Activated naive CD8-positive, alpha-beta T cell treated with anti-CD3 and anti-CD28 coated beads, Interleukin-2, amount 10 ng/mL, durations not matched to agents 7 days and 5 days (primary cell): ENCODE measurements around the gene RAP1A. TPM values are rescaled to one million over a fixed set of nuclear protein-coding genes. Genes with fewer than 3 reads are reported as not detected.
"Not testable (repeated sequence)": the region's sequence is repeated elsewhere in the genome, so short reads cannot be mapped to it uniquely, and the experiment has no call there.

Experiments used
- ATAC-seq: fragments of 150-1000 bp; cut with Tn5 transposase; one replicate; pipeline ENCODE4 v1.10.0; 2021; ENCODE audit warnings: low read depth, moderate library complexity
- POLR2A ChIA-PET: fragments of 350-600 bp; sonication (Branson Sonifier 250); formaldehyde crosslinking; loops from one replicate; lab custom pipeline; 2021; ENCODE audit warnings: antibody characterized with exemption; lab: Charles Lee
- DNase-seq: peaks from one replicate; pipeline ENCODE4 v3.0.0; 2021
- H3K27ac Mint-ChIP-seq: one replicate; pipeline ENCODE4 v1.8.0; 2022; ENCODE audit warnings: mild to moderate bottlenecking, mixed read lengths
- H3K27me3 Mint-ChIP-seq: one replicate; pipeline ENCODE4 v1.8.0; 2022; ENCODE audit warnings: mild to moderate bottlenecking, moderate library complexity, mixed read lengths
- H3K36me3 Mint-ChIP-seq: one replicate; pipeline ENCODE4 v1.8.0; 2021; ENCODE audit warnings: mild to moderate bottlenecking, mixed read lengths
- H3K4me1 Mint-ChIP-seq: one replicate; pipeline ENCODE4 v1.8.0; 2021; ENCODE audit warnings: mixed read lengths
- H3K4me3 Mint-ChIP-seq: one replicate; pipeline ENCODE4 v1.8.0; 2022; ENCODE audit warnings: mild to moderate bottlenecking, moderate library complexity, mixed read lengths
- H3K9me3 Mint-ChIP-seq: one replicate; pipeline ENCODE4 v1.8.0; 2021; ENCODE audit warnings: mixed read lengths
- total RNA-seq, 2 experiments: library from RNA; stranded (reverse); gene quantifications; one replicate each; pipeline ENCODE4 v1.2.3, GENCODE V29; 2021

The RAP1A gene
- total RNA-seq, 2 experiments from 2014 or later, result 134 to 139 TPM

DNA sequence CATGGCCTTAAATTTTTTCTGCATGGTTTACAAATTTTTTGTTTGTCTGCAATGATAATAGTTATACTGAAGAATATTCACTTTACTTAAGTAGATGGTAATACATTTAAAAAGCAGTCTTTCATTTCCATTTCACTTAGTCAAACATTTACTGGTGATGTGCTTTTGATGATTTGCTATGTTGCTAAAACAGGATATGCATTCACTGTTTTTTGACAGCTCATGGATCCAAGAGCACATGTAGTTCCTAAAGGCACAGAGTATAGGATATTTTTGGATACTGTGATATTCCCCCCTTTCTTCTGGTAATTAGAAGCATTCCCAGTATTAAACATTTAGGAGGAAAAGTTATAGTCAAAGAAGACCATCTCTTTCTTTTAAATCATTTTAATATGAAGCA lies 45.9 kb downstream of the RAP1A start:
- POLR2A ChIA-PET, result no interaction called here
- DNase-seq, result no peak

DNA sequence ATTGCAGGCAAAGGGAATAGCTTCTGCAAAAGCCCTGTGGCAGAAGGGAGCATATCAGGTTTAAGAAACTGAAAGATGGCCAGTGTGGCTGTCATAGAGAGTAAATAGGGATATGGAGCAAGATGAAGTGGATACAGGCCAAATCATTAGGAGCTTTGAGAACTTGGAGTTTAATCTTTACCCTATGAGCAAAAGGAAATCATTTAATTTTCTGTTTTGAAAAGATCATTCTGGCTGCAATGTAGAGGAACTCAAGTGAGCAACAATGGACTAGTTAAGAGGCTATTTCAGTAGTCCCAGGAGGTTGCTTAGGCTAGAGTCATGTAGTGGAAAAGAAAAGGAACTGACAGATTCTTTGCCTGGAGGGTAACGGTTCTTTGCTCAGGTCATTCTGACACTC lies 47.2 kb downstream of the RAP1A start:
- POLR2A ChIA-PET, result no interaction called here
- Mint-ChIP-seq H3K9me3 (no peaks in the 10 kb centered on the region), H3K27ac (peak overlapping the region; percentile 3), H3K27me3 (no peaks in the 10 kb centered on the region), H3K4me3 (no peak overlapping the region), H3K4me1 (peaks cover 35% of the 10 kb centered on the region), H3K36me3 (peaks cover 23% of the 10 kb centered on the region)
- ATAC-seq (no peak), DNase-seq (no peak)

More for the DNA sequence above, 45.9 kb downstream of the RAP1A start:
- H3K9me3 Mint-ChIP-seq, result no peaks in the 10 kb centered on the region
- no peak for ATAC-seq
- H3K27me3 Mint-ChIP-seq, result no peaks in the 10 kb centered on the region
- H3K27ac Mint-ChIP-seq, result no peak overlapping the region
- peaks cover 17% of the 10 kb centered on the region for H3K36me3 Mint-ChIP-seq
- no peak overlapping the region for H3K4me3 Mint-ChIP-seq
- peaks cover 30% of the 10 kb centered on the region for H3K4me1 Mint-ChIP-seq

DNA sequence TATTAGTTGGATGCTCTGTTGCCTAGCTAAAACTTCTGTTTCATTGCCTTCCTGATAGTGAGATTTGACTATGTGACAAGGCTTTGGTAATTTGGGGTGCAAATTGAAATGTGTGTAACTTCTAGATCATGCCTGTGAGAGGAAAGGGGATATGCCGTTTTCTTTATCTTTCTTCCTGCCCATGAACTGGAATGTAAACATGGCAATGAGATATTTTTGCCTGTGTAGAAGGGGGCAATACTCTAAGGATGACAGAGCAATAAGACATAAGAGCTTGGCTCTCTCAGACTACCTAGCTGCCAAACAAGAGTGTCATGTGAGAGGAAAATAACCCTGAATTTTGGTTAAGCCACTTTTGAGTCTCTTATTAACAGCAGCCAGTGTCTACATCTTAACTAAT lies 49.7 kb downstream of the RAP1A start:
- no peak for DNase-seq
- H3K27me3 Mint-ChIP-seq, result no peaks in the 10 kb centered on the region
- H3K27ac Mint-ChIP-seq, result no peak overlapping the region
- H3K9me3 Mint-ChIP-seq, result peaks cover under 1% of the 10 kb centered on the region
- H3K4me1 Mint-ChIP-seq, result peaks cover 34% of the 10 kb centered on the region
- H3K4me3 Mint-ChIP-seq, result no peak overlapping the region
- POLR2A ChIA-PET, result no interaction called here
- ATAC-seq, result no peak
- H3K36me3 Mint-ChIP-seq, result peaks cover 34% of the 10 kb centered on the region

DNA sequence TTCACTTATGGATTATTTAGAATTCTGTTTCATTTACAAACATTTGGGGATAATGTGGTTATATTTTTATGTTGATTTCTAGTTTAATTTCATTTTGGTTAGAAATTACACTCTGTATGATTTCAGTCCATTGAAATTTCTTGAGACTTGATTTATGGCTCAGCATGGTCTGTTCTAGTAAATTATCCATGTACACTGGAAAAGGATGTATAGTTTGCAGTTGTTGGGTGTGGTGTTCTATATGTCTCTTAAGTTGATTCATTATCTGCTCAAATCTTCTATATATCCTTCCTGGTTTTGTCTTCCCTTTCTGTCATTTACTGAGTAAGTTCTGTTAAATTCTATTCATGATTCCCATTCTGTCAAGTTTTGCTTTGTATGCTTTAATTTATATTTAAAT lies 52.3 kb downstream of the RAP1A start:
- no peak overlapping the region for H3K4me3 Mint-ChIP-seq
- H3K4me1 Mint-ChIP-seq, result peaks cover 26% of the 10 kb centered on the region
- no peak overlapping the region for H3K27ac Mint-ChIP-seq
- H3K9me3 Mint-ChIP-seq, result peaks cover 10% of the 10 kb centered on the region
- peaks cover 52% of the 10 kb centered on the region for H3K36me3 Mint-ChIP-seq
- DNase-seq, result no peak
- no peaks in the 10 kb centered on the region for H3K27me3 Mint-ChIP-seq
- POLR2A ChIA-PET, result no interaction called here
- no peak for ATAC-seq

DNA sequence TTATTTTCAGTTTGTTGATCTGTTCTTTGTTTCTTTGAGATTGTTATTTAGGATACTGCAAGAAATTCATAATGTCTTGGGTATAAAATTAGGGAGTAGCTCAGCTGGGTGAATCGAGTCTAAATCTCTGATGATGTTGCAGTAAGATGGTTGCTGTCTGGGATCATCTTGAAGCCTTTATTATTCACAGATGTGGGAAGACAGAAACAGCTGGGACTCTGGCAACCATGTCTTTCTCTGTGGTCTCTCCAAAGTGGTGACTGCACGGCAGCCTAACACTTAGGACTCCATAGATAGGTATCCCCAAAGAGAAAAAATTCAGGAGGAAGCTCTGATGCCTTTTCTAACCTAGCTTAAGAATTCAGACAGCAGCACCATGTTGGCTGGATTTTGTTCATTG lies 52.7 kb downstream of the RAP1A start:
- peaks cover 24% of the 10 kb centered on the region for H3K4me1 Mint-ChIP-seq
- H3K4me3 Mint-ChIP-seq, result no peak overlapping the region
- H3K36me3 Mint-ChIP-seq, result peaks cover 55% of the 10 kb centered on the region
- POLR2A ChIA-PET, result interaction anchor here (0.8 kb wide), 1 partner anchor 164 kb away, joined by 3 read pairs; no protein-coding TSS in a partner anchor
- H3K27ac Mint-ChIP-seq, result peak overlapping the region; percentile 3
- DNase-seq (no peak), ATAC-seq (no peak)
- no peaks in the 10 kb centered on the region for H3K27me3 Mint-ChIP-seq
- H3K9me3 Mint-ChIP-seq, result peaks cover 13% of the 10 kb centered on the region

DNA sequence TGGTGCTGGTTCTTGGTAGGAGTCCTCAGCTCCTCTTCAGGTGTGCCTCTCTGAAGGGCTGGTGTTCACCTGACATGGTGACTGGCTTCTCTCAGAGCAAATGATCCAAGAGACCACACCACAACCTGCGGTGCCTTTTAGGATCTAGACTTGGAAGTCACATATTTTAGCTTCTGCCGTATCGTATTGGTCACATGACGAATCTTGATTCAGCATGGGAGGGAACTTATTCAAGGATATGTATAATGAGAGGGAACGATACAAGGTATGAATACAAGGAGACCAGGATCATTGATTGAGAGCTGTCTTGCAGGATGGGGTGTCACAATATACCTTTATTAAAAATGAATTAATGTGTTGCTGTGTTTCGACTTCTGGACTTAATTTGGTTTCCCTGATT lies 58.0 kb downstream of the RAP1A start:
- Mint-ChIP-seq H3K9me3 (peaks cover 38% of the 10 kb centered on the region), H3K4me3 (no peak overlapping the region), H3K36me3 (peaks cover 91% of the 10 kb centered on the region), H3K27ac (no peak overlapping the region), H3K4me1 (peaks cover 9% of the 10 kb centered on the region), H3K27me3 (no peaks in the 10 kb centered on the region)
- POLR2A ChIA-PET, result no interaction called here
- ATAC-seq, result no peak
- DNase-seq, result no peak

DNA sequence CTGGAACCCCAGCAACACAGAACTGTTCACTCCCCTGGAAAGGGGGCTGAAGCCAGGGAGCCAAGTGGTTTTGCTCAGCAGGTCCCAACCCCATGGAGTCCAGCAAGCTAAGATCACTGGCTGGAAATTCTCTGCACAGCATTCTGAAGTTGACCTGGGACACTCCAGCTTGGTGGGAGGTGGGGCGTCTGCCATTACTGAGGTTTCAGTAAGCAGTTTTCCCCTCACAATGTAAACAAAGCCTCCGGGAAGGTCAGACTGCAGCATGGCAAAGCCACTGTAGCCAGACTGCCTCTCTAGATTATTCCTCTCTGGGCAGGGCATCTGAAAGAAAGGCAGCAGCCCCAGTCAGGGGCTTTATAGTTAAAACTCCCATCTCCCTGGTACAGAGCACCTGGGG lies 60.0 kb downstream of the RAP1A start:
- ATAC-seq, result no peak
- Mint-ChIP-seq H3K9me3 (peaks cover 52% of the 10 kb centered on the region), H3K27me3 (no peaks in the 10 kb centered on the region), H3K4me1 (peaks cover 3% of the 10 kb centered on the region), H3K27ac (no peak overlapping the region), H3K4me3 (no peak overlapping the region), H3K36me3 (peaks cover 92% of the 10 kb centered on the region)
- POLR2A ChIA-PET, result no interaction called here
- DNase-seq, result no peak

DNA sequence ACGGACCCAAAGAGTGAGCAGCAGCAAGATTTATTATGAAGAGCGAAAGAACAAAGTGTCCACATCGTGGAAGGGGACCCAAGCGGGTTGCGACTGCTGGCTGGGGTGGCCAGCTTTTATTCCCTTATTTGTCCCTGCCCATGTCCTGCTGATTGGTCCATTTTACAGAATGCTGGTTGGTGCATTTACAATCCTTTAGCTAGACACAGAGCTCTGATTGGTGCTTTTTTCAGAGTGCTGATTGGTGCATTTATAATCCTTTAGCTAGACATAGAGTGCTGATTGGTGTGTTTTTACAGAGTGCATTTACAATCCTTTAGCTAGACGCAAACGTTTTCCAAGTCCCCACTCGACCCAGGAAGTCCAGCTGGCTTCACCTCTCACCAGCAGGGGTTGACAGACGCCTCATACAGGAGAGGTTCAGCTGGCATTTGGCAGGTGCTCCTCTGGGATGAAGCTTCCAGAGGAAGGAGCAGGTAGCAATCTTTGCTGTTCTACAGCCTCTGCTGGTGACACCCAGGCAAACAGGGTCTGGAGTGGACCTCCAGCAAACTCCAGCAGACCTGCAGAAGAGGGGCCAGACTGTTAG lies 60.7 kb downstream of the RAP1A start:
- H3K4me1 Mint-ChIP-seq, H3K27ac Mint-ChIP-seq, DNase-seq, H3K4me3 Mint-ChIP-seq, H3K27me3 Mint-ChIP-seq, ATAC-seq, POLR2A ChIA-PET: not testable (repeated sequence)
- peaks cover 51% of the 10 kb centered on the region for H3K9me3 Mint-ChIP-seq
- H3K36me3 Mint-ChIP-seq, result peaks cover 93% of the 10 kb centered on the region

DNA sequence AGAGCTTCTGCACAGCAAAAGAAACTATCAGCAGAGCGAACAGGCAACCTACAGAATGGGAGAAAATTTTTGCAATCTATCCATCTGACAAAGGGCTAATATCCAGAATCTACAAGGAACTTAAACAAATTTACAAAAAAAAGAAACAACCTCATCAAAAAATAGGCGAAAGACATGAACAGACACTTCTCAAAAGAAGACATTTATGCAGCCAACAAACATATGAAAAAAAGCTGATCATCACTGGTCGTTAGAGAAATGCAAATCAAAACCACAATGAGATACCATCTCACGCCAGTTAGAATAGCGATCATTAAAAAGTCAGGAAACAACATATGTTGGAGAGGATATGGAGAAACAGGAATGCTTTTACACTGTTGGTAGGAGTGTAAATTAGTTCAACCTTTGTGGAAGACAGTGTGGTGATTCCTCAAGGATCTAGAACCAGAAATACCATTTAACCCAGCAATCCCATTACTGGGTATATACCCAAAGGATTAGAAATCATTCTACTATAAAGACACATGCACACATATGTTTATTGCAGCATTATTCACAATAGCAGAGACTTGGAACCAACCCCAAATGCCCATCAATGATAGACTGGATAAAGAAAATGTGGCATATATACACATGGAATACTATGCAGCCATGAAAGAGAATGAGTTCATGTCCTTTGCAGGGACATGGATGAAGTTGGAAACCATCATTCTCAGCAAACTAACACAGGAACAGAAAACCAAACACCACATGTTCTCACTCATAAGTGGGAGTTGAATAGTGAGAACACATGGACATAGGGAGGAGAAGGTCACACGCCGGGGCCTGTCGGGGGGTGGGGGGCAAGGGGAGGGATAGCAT lies 65.9 kb downstream of the RAP1A start:
- H3K27me3 Mint-ChIP-seq, H3K27ac Mint-ChIP-seq, DNase-seq, POLR2A ChIA-PET, H3K4me3 Mint-ChIP-seq, H3K4me1 Mint-ChIP-seq, ATAC-seq: not testable (repeated sequence)
- Mint-ChIP-seq H3K36me3 (peaks cover 60% of the 10 kb centered on the region), H3K9me3 (peaks cover 33% of the 10 kb centered on the region)

DNA sequence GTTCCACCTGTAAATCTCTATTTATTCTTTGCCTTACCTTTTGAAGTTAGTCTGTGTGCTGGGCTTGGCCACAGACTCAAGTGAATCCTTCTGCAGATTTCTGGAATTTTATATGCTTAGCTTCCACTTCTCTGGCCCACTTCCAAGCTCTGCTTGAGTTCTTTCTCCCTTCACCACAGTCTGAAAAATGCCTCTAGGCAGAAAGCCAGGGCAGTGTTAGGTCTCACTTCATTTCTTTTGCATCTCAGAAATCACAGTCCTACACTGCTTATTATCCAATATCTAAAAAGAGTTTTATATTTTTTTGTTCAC lies 70.7 kb downstream of the RAP1A start:
- ATAC-seq (no peak), DNase-seq (no peak)
- no peaks in the 10 kb centered on the region for H3K9me3 Mint-ChIP-seq
- no peaks in the 10 kb centered on the region for H3K27me3 Mint-ChIP-seq
- POLR2A ChIA-PET, result no interaction called here
- peaks cover 17% of the 10 kb centered on the region for H3K4me1 Mint-ChIP-seq
- H3K27ac Mint-ChIP-seq, result no peak overlapping the region
- no peak overlapping the region for H3K4me3 Mint-ChIP-seq
- H3K36me3 Mint-ChIP-seq, result peaks cover 35% of the 10 kb centered on the region

DNA sequence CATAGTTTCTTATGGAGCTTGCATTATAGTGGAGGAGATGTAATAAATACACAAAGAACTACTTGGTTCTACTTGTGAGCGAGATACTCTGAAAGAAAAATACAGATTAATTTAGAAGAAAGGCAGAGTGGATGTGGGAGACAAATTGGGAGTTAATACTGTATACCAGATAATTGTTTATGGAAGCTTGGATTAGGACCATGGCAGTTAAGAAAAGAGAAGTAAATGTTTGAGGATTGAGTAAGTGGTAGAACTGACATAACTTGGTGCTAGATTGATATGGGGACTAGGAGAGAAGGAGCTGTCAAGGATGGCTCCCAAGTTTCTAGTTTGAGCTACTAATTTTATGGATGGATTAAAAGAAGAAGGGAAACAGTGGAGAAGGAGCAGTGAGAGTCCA lies 72.3 kb downstream of the RAP1A start:
- DNase-seq, result no peak
- Mint-ChIP-seq H3K4me3 (no peak overlapping the region), H3K36me3 (peaks cover 34% of the 10 kb centered on the region), H3K9me3 (no peaks in the 10 kb centered on the region), H3K27ac (no peak overlapping the region), H3K27me3 (no peaks in the 10 kb centered on the region), H3K4me1 (peaks cover 24% of the 10 kb centered on the region)
- POLR2A ChIA-PET, result no interaction called here
- ATAC-seq, result no peak

DNA sequence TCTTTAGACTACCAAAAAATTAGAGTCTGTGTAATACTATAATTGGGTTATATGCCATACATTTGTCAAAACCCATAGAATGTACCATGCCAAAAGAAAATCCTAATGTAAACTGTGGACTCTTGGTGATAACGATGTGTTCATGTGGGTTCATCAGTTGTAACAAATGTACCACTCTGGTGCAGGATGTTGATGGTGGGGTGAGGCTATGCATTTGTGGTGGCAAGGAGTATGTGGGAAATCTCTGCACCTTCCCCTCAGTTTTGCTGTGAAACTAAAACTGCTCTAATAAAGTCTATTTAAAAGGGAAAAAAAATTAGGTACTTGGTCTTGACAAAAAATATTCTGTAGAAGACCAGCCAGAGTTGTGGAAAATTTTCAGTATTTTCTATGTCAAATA lies 76.2 kb downstream of the RAP1A start:
- POLR2A ChIA-PET, result no interaction called here
- peak; percentile 75 for ATAC-seq
- Mint-ChIP-seq H3K27me3 (no peaks in the 10 kb centered on the region), H3K36me3 (peaks cover 46% of the 10 kb centered on the region), H3K27ac (no peak overlapping the region), H3K4me1 (peaks cover 18% of the 10 kb centered on the region), H3K9me3 (no peaks in the 10 kb centered on the region), H3K4me3 (peak overlapping the region; percentile 5)
- no peak for DNase-seq

DNA sequence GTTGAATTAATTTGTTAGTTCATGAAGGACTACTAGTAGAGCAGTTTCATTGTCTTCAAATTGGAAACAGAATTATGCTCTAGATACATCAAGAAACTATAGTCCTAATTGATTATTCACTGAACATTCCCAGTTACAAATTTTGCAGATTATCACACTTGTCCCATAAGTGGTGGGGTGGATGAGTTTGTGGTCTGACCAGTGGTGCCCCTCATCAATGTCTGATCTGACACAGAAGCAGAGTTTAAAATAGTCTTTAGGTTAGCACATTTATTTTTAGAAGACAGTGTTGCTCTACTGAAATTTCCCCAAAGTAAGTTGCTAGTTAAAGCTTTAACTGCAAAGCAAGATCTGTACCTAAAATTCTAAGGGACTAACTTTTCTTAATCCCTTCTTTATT lies 76.7 kb downstream of the RAP1A start:
- no peaks in the 10 kb centered on the region for H3K9me3 Mint-ChIP-seq
- H3K4me1 Mint-ChIP-seq, result peaks cover 20% of the 10 kb centered on the region
- H3K27me3 Mint-ChIP-seq, result no peaks in the 10 kb centered on the region
- peaks cover 48% of the 10 kb centered on the region for H3K36me3 Mint-ChIP-seq
- ATAC-seq (no peak), DNase-seq (no peak)
- no peak overlapping the region for H3K27ac Mint-ChIP-seq
- no peak overlapping the region for H3K4me3 Mint-ChIP-seq
- POLR2A ChIA-PET, result no interaction called here

DNA sequence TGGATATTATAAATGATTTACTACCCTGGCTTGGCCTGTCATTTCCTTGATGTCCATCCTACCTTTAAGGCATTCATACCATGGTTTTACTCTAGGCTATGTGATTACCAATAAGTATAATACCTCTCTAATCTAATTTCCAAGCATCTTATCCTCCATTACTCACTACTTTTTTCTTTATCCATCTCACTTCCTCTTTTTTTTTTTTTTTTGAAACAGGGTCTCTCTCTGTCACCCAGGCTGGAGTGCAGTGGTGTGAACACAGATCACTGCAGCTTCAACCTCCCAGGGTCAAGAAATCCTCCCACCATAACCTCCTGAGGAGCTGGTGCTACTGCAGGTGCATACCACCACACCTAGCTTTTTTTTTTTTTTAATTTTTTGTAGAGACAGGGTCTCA lies 79.7 kb downstream of the RAP1A start:
- ATAC-seq, result no peak
- peaks cover 21% of the 10 kb centered on the region for H3K4me1 Mint-ChIP-seq
- H3K4me3 Mint-ChIP-seq, result no peak overlapping the region
- DNase-seq, result no peak
- no peaks in the 10 kb centered on the region for H3K9me3 Mint-ChIP-seq
- peaks cover 51% of the 10 kb centered on the region for H3K36me3 Mint-ChIP-seq
- POLR2A ChIA-PET, result no interaction called here
- H3K27ac Mint-ChIP-seq, result no peak overlapping the region
- no peaks in the 10 kb centered on the region for H3K27me3 Mint-ChIP-seq
